A673 (cell line): Measurements from ENCODE around the gene ADD3. TPM values are rescaled to one million over a fixed set of nuclear protein-coding genes. Genes with fewer than 3 reads are reported as not detected.
"Not testable (repeated sequence)": the region's sequence is repeated elsewhere in the genome, so short reads cannot be mapped to it uniquely, and the experiment has no call there.

Experiments used
- BruUV-seq: library from RNA; stranded (reverse); fragments of 400-500 nt; replicated peaks from 2 replicates; lab custom pipeline; 2021; lab: Mats Ljungman, UMichigan
- CTCF ChIA-PET: fragments of 300-600 bp; sonication (Branson Sonifier 250); formaldehyde crosslinking; loops from one replicate; lab custom pipeline; 2022; ENCODE audit warnings: antibody characterized with exemption; lab: Charles Lee
- POLR2A ChIA-PET: fragments of 300-600 bp; sonication (Branson Sonifier 250); formaldehyde crosslinking; loops from one replicate; lab custom pipeline; 2022; ENCODE audit warnings: antibody characterized with exemption; ENCODE audit not compliant: low non-redundant PET; lab: Charles Lee
- DNase-seq: peaks from one replicate; pipeline ENCODE4 v3.0.0-alpha.2; 2015; ENCODE audit warnings: low spot score
- H3K27ac ChIP-seq: fragments of 200-600 bp; sonication (generic); 2 replicates; pipeline ENCODE4 v1.5.1; 2016; ENCODE audit warnings: mixed run types, low read depth, mild to moderate bottlenecking, mixed read lengths, antibody characterized with exemption, low read length; ENCODE audit not compliant: poor library complexity, severe bottlenecking
- H3K27me3 ChIP-seq: fragments of 200-600 bp; sonication (generic); replicated peaks from 2 replicates; pipeline ENCODE4 v1.6.1; 2017; ENCODE audit warnings: mixed run types, low read depth, mild to moderate bottlenecking, mixed read lengths, antibody characterized with exemption, low read length; ENCODE audit not compliant: insufficient read depth, poor library complexity
- H3K36me3 ChIP-seq: fragments of 200-600 bp; sonication (generic); 2 replicates; pipeline ENCODE4 v1.6.1; 2016; ENCODE audit warnings: mixed run types, mild to moderate bottlenecking, mixed read lengths, antibody characterized with exemption, low read length; ENCODE audit not compliant: insufficient read depth, poor library complexity, severe bottlenecking
- H3K4me1 ChIP-seq: fragments of 200-600 bp; sonication (generic); 2 replicates; pipeline ENCODE4 v1.6.1; 2017; ENCODE audit warnings: mixed run types, mild to moderate bottlenecking, mixed read lengths, antibody characterized with exemption, low read length; ENCODE audit not compliant: insufficient read depth, poor library complexity, severe bottlenecking
- H3K4me3 ChIP-seq: fragments of 200-600 bp; sonication (generic); 2 replicates; pipeline ENCODE4 v1.5.1; 2016; ENCODE audit warnings: low read depth, mixed run types, mild to moderate bottlenecking, mixed read lengths, low read length; ENCODE audit not compliant: poor library complexity, severe bottlenecking
- H3K9me3 ChIP-seq: fragments of 200-600 bp; sonication (generic); 2 replicates; pipeline ENCODE4 v1.6.1; 2016; ENCODE audit warnings: mixed run types, low read depth, mild to moderate bottlenecking, mixed read lengths, antibody characterized with exemption, low read length; ENCODE audit not compliant: poor library complexity, severe bottlenecking
- CTCF ChIP-seq: fragments of 300-800, 200-600 bp; sonication (generic); conservative IDR thresholded peaks from 2 replicates; pipeline ENCODE4 v1.5.1; 2017; ENCODE audit warnings: low read depth, mild to moderate bottlenecking, antibody characterized with exemption, low read length, moderate library complexity, mixed read lengths
- EZH2 ChIP-seq: fragments of 200-600 bp; sonication (generic); IDR thresholded peaks from 2 replicates; pipeline ENCODE4 v1.6.1; 2017; ENCODE audit warnings: borderline replicate concordance, low read depth, mild to moderate bottlenecking, mixed read lengths, antibody characterized with exemption, low read length; ENCODE audit not compliant: poor library complexity, severe bottlenecking
- intact Hi-C: fragments of 100-400 bp; cut with micrococcal nuclease; formaldehyde crosslinking; loops from one replicate; pipeline ENCODE4 v1.10.0; 2022; ENCODE audit not compliant: unreplicated experiment
- total RNA-seq: library from RNA; stranded (reverse); gene quantifications from 2 replicates; pipeline ENCODE4 v1.2.3, GENCODE V29; 2021

Gene ADD3
- total RNA-seq, 1 experiment from 2014 or later, result 82.9 TPM

DNA sequence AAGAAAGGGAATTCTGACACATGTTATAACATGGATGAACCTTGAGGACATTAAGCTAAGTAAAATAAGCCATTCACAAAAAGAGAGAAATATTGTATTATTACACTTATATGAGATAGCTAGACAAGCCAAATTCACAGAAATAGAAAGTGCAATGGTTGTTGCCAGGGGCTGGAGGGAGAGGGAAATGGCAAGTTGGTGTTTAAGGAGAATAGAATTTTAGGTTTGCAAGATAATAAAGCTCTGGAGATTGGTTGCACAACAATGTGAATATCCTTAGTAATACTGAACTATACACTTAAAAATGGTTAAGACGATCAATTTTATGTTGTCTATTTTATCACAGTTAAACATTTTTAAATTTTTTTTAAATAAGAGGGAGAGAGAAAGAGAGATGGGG is 25.0 kb upstream of the ADD3 start:
- ChIA-PET CTCF (no interaction called here), POLR2A (no interaction called here)
- DNase-seq, result no peak
- Histone ChIP-seq H3K27ac (no peak overlapping the region), H3K36me3 (no peaks in the 10 kb centered on the region), H3K4me3 (no peak overlapping the region), H3K27me3 (no peaks in the 10 kb centered on the region), H3K4me1 (peaks cover 4% of the 10 kb centered on the region), H3K9me3 (no peaks in the 10 kb centered on the region)
- no peak for TF ChIP-seq EZH2
- TF ChIP-seq CTCF, result no peak
- BruUV-seq, result no TSS peak
- intact Hi-C loops, result no loop called here

GRCh38 chr10:109984013-109984412 is 23.8 kb upstream of the ADD3 start:
- H3K4me1 ChIP-seq, result no peaks in the 10 kb centered on the region
- BruUV-seq, result no TSS peak
- POLR2A ChIA-PET, result no interaction called here

DNA sequence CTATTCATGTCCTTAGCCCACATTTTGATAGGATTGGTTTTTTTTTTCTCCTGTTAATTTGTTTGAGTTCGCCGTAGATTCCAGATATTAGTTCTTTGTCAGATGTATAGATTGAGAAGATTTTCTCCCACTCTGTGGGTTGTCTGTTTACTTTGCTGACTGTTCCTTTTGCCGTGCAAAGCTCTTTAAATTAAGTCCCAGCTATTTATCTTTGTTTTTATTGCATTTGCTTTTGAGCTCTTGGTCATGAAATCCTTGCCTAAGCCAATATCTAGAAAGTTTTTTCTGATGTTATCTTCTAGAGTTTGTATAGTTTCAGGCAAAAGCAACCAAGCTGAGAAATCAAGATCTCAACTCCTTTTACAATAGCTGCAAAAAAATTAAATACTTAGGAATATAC is 22.0 kb upstream of the ADD3 start:
- H3K36me3 ChIP-seq, H3K9me3 ChIP-seq, H3K4me3 ChIP-seq, H3K4me1 ChIP-seq, DNase-seq, CTCF ChIA-PET, intact Hi-C loops, H3K27me3 ChIP-seq, BruUV-seq, POLR2A ChIA-PET, H3K27ac ChIP-seq: not testable (repeated sequence)

More at GRCh38 chr10:109984013-109984412, 23.8 kb upstream of the ADD3 start:
- TF ChIP-seq EZH2 (no peak), CTCF (no peak)
- Histone ChIP-seq H3K4me3 (no peak overlapping the region), H3K27ac (no peak overlapping the region), H3K36me3 (no peaks in the 10 kb centered on the region), H3K27me3 (no peaks in the 10 kb centered on the region), H3K9me3 (no peaks in the 10 kb centered on the region)
- CTCF ChIA-PET, result no interaction called here
- no peak for DNase-seq
- intact Hi-C loops, result no loop called here
